ENCODE data around the gene BCAS1.

DNA sequence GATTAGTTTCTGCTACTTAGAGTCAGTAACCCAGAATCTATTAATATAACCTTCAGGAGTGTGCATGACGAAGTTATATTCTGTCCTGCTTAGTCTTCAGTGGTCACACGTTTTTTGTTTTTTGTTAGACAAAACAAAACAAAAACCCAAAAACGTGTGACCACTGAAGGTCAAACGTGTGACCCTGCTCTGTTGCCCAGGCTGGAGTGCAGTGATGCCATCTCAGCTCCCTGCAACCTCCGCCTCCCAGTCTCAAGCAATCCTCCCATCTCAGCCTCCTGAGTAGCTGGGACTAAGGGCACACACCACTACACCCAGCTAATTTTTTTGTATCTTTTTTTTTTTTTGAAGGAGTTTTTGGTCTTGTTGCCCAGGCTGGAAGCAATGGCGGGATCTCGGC is 142.4 kb downstream of the BCAS1 start:
- TF ChIP-seq ZNF843 (tag by site-specific recombination; IDR thresholded peaks at IDR 0.05) = no peak
- TF ChIP-seq, protein P1, sequence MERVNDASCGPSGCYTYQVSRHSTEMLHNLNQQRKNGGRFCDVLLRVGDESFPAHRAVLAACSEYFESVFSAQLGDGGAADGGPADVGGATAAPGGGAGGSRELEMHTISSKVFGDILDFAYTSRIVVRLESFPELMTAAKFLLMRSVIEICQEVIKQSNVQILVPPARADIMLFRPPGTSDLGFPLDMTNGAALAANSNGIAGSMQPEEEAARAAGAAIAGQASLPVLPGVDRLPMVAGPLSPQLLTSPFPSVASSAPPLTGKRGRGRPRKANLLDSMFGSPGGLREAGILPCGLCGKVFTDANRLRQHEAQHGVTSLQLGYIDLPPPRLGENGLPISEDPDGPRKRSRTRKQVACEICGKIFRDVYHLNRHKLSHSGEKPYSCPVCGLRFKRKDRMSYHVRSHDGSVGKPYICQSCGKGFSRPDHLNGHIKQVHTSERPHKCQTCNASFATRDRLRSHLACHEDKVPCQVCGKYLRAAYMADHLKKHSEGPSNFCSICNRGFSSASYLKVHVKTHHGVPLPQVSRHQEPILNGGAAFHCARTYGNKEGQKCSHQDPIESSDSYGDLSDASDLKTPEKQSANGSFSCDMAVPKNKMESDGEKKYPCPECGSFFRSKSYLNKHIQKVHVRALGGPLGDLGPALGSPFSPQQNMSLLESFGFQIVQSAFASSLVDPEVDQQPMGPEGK (tag by site-specific recombination; IDR thresholded peaks at IDR 0.05) = no peak

Measured in HEK293 (cell line).